Measurements from ENCODE around the gene MAP4K1.
"Not testable (repeated sequence)": the region's sequence is repeated elsewhere in the genome, so short reads cannot be mapped to it uniquely, and the experiment has no call there.

MAP4K1 gene

DNA sequence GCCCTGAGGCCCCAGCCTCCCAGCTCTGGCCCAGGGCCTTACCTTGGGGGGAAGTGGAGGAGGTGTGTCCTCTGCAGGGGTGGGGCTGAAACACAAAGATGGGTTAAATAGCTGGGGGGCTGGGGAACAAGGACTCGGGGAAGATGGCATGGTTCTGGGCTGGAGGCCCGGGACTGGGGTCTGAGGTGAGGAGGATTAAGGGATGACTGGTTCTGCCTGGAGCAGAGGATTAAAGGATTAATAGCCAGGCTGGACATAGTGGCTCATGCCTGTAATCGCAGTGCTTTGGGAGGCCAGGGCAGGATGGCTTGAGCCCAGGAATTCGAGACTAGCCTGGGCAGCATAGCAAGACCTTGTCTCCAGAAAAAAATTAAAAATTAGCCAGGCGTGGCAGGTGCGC lies 11.6 kb downstream of the MAP4K1 start:
- no peak for ATAC-seq
- TF ChIP-seq ZFP3 (CRISPR knock-in tag; IDR thresholded peaks at IDR 0.05) (no peak), ZFP30 (CRISPR knock-in tag; IDR thresholded peaks at IDR 0.05) (no peak), TCF4 (CRISPR knock-in tag; IDR thresholded peaks at IDR 0.05; ENCODE audit: borderline replicate concordance) (no peak), ZNF70 (CRISPR knock-in tag; IDR thresholded peaks at IDR 0.05) (no peak), CSDC2 (CRISPR knock-in tag; IDR thresholded peaks at IDR 0.05) (no peak), OSR1 (CRISPR knock-in tag; IDR thresholded peaks at IDR 0.05) (no peak), CSRNP3 (CRISPR knock-in tag; IDR thresholded peaks at IDR 0.05) (no peak), ESRRG (CRISPR knock-in tag; IDR thresholded peaks at IDR 0.05) (no peak), PPARA (CRISPR knock-in tag; IDR thresholded peaks at IDR 0.05; ENCODE audit: borderline replicate concordance) (no peak), ZNF565 (CRISPR knock-in tag; conservative IDR thresholded peaks at IDR 0.05; ENCODE audit: low read depth) (no peak), BACH2 (CRISPR knock-in tag; IDR thresholded peaks at IDR 0.05; ENCODE audit: borderline replicate concordance) (no peak), ZNF8 (CRISPR knock-in tag; IDR thresholded peaks at IDR 0.05) (no peak), SNAI2 (CRISPR knock-in tag; IDR thresholded peaks at IDR 0.05) (no peak)
- TF ChIP-seq, protein P1, sequence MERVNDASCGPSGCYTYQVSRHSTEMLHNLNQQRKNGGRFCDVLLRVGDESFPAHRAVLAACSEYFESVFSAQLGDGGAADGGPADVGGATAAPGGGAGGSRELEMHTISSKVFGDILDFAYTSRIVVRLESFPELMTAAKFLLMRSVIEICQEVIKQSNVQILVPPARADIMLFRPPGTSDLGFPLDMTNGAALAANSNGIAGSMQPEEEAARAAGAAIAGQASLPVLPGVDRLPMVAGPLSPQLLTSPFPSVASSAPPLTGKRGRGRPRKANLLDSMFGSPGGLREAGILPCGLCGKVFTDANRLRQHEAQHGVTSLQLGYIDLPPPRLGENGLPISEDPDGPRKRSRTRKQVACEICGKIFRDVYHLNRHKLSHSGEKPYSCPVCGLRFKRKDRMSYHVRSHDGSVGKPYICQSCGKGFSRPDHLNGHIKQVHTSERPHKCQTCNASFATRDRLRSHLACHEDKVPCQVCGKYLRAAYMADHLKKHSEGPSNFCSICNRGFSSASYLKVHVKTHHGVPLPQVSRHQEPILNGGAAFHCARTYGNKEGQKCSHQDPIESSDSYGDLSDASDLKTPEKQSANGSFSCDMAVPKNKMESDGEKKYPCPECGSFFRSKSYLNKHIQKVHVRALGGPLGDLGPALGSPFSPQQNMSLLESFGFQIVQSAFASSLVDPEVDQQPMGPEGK (CRISPR knock-in tag; IDR thresholded peaks at IDR 0.05; ENCODE audit: borderline replicate concordance) = no peak

DNA sequence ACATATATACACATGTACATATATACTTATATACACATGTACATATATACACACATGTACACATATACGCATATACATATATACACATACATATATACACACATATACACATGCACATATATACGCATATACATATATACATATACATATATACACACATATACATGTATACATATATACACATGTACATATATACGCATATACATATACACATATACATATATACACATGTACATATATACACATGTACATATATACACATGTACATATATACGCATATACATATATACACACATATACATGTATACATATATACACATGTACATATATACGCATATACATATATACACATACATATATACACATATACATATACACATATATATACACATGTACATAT lies 14.9 kb downstream of the MAP4K1 start:
- ATAC-seq = not testable (repeated sequence)

DNA sequence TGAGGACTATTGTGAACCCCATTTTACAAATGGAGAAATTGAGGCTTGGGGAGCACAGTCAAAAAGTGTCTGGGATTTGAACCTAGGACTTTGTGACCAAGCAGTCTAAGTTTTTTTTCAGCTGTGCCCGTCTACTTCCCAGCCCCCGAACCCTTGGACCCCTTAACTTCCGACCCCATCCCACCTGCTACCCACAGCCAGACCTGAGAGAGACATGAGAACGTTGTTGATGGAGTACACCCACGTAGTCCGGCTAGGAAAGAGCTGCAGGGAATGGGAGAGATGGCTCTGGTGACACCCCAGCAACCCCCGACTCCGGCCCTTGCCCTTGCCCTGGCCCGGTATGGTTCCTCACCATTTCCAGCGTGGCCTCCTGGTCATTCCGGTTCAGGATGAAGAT lies 18.0 kb downstream of the MAP4K1 start:
- ATAC-seq = no peak
- TF ChIP-seq TSHZ2 (CRISPR knock-in tag; IDR thresholded peaks at IDR 0.05) (no peak), ESRRG (CRISPR knock-in tag; IDR thresholded peaks at IDR 0.05) (no peak), ZNF565 (CRISPR knock-in tag; conservative IDR thresholded peaks at IDR 0.05; ENCODE audit: low read depth) (no peak), CSDC2 (CRISPR knock-in tag; IDR thresholded peaks at IDR 0.05) (no peak), ZC3H10 (CRISPR knock-in tag; IDR thresholded peaks at IDR 0.05) (no peak), CSRNP3 (CRISPR knock-in tag; IDR thresholded peaks at IDR 0.05) (no peak), ZNF70 (CRISPR knock-in tag; IDR thresholded peaks at IDR 0.05) (no peak), ZFP30 (CRISPR knock-in tag; IDR thresholded peaks at IDR 0.05) (no peak)

DNA sequence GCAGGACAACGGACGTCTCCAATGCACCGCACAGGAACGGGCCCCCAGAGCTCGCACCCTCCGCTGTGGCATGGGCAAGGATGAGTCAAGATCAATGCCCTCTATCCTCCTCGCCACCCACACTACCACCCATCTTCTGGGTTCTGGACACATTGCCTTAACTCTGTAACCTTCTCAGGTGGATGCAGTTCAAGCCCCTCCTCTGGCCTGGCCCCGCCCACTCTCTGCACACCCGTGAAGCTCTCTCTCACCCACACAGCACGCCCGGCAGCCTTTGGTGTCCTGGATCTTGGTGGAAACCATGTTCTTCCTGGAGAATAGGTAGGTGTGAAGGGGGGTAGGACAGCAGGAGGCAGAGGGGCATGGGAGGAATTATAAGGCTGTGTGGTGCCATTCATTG lies 20.7 kb downstream of the MAP4K1 start:
- ATAC-seq = no peak
- TF ChIP-seq GLIS3 (CRISPR knock-in tag; IDR thresholded peaks at IDR 0.05) (no peak), ZNF565 (CRISPR knock-in tag; conservative IDR thresholded peaks at IDR 0.05; ENCODE audit: low read depth) (no peak), ZC3H10 (CRISPR knock-in tag; IDR thresholded peaks at IDR 0.05) (no peak)

- ATAC-seq = peak; percentile 80
Measured at GRCh38 chr19:38596057-38596981, 21.4 kb downstream of the MAP4K1 start.

More at GRCh38 chr19:38596057-38596981, 21.4 kb downstream of the MAP4K1 start:
- no peak for TF ChIP-seq SNAI2 (CRISPR knock-in tag; IDR thresholded peaks at IDR 0.05)
- TF ChIP-seq POU6F1 (CRISPR knock-in tag; IDR thresholded peaks at IDR 0.05; ENCODE audit: borderline replicate concordance, low read depth) = no peak
- TF ChIP-seq ZFP3 (CRISPR knock-in tag; IDR thresholded peaks at IDR 0.05) = no peak
